ENCODE measurements around the gene CCNQ.

Gene CCNQ

GRCh38 chrX:153641627-153642026, 42.7 kb upstream of the CCNQ start:
- no peaks in the 10 kb centered on the region for H3K4me1 ChIP-seq (ENCODE audit: control insufficient read depth, low read depth, low read length)
- H3K36me3 ChIP-seq (ENCODE audit: control insufficient read depth, low read depth, low read length) = no peaks in the 10 kb centered on the region
- no peak overlapping the region for H3K4me3 ChIP-seq (ENCODE audit: low read length)
- no peak overlapping the region for H3K27ac ChIP-seq (ENCODE audit: low read length)
- no peak overlapping the region for H3K9ac ChIP-seq (ENCODE audit: low read length)
- H3K27me3 ChIP-seq (ENCODE audit: control insufficient read depth, insufficient read depth, low read length) = peaks cover 64% of the 10 kb centered on the region
- H3K9me3 ChIP-seq (ENCODE audit: control insufficient read depth, low read depth, low read length) = no peaks in the 10 kb centered on the region

GRCh38 chrX:153640736-153641575, 42.0 kb upstream of the CCNQ start:
- Histone ChIP-seq H3K4me1 (ENCODE audit: control insufficient read depth, low read depth, low read length) (no peaks in the 10 kb centered on the region), H3K27me3 (ENCODE audit: control insufficient read depth, insufficient read depth, low read length) (peaks cover 57% of the 10 kb centered on the region), H3K9me3 (ENCODE audit: control insufficient read depth, low read depth, low read length) (no peaks in the 10 kb centered on the region), H3K9ac (ENCODE audit: low read length) (no peak overlapping the region), H3K4me3 (ENCODE audit: low read length) (no peak overlapping the region), H3K36me3 (ENCODE audit: control insufficient read depth, low read depth, low read length) (no peaks in the 10 kb centered on the region), H3K27ac (ENCODE audit: low read length) (no peak overlapping the region)

- Histone ChIP-seq H3K4me3 (ENCODE audit: low read length) (no peak overlapping the region), H3K27ac (ENCODE audit: low read length) (no peak overlapping the region), H3K9me3 (ENCODE audit: control insufficient read depth, low read depth, low read length) (no peaks in the 10 kb centered on the region), H3K36me3 (ENCODE audit: control insufficient read depth, low read depth, low read length) (no peaks in the 10 kb centered on the region), H3K4me1 (ENCODE audit: control insufficient read depth, low read depth, low read length) (no peaks in the 10 kb centered on the region), H3K9ac (ENCODE audit: low read length) (no peak overlapping the region), H3K27me3 (ENCODE audit: control insufficient read depth, insufficient read depth, low read length) (peaks cover 50% of the 10 kb centered on the region)
Measured at GRCh38 chrX:153640045-153640686, 41.2 kb upstream of the CCNQ start.

GRCh38 chrX:153639177-153640044, 40.5 kb upstream of the CCNQ start:
- peaks cover 42% of the 10 kb centered on the region for H3K27me3 ChIP-seq (ENCODE audit: control insufficient read depth, insufficient read depth, low read length)
- no peaks in the 10 kb centered on the region for H3K4me1 ChIP-seq (ENCODE audit: control insufficient read depth, low read depth, low read length)
- H3K4me3 ChIP-seq (ENCODE audit: low read length) = no peak overlapping the region
- no peak overlapping the region for H3K27ac ChIP-seq (ENCODE audit: low read length)
- H3K9ac ChIP-seq (ENCODE audit: low read length) = no peak overlapping the region
- no peaks in the 10 kb centered on the region for H3K9me3 ChIP-seq (ENCODE audit: control insufficient read depth, low read depth, low read length)
- H3K36me3 ChIP-seq (ENCODE audit: control insufficient read depth, low read depth, low read length) = no peaks in the 10 kb centered on the region

- H3K36me3 ChIP-seq (ENCODE audit: control insufficient read depth, low read depth, low read length) = no peaks in the 10 kb centered on the region
- no peaks in the 10 kb centered on the region for H3K9me3 ChIP-seq (ENCODE audit: control insufficient read depth, low read depth, low read length)
- H3K9ac ChIP-seq (ENCODE audit: low read length) = no peak overlapping the region
- no peak overlapping the region for H3K4me3 ChIP-seq (ENCODE audit: low read length)
- H3K4me1 ChIP-seq (ENCODE audit: control insufficient read depth, low read depth, low read length) = no peaks in the 10 kb centered on the region
- H3K27ac ChIP-seq (ENCODE audit: low read length) = no peak overlapping the region
- peaks cover 36% of the 10 kb centered on the region for H3K27me3 ChIP-seq (ENCODE audit: control insufficient read depth, insufficient read depth, low read length)
Measured at GRCh38 chrX:153638436-153639176, 39.7 kb upstream of the CCNQ start.

GRCh38 chrX:153638041-153638371, 39.1 kb upstream of the CCNQ start:
- H3K27me3 ChIP-seq (ENCODE audit: control insufficient read depth, insufficient read depth, low read length) = peaks cover 30% of the 10 kb centered on the region
- H3K9me3 ChIP-seq (ENCODE audit: control insufficient read depth, low read depth, low read length) = no peaks in the 10 kb centered on the region
- no peaks in the 10 kb centered on the region for H3K4me1 ChIP-seq (ENCODE audit: control insufficient read depth, low read depth, low read length)
- H3K27ac ChIP-seq (ENCODE audit: low read length) = no peak overlapping the region
- no peak overlapping the region for H3K9ac ChIP-seq (ENCODE audit: low read length)
- no peak overlapping the region for H3K4me3 ChIP-seq (ENCODE audit: low read length)
- no peaks in the 10 kb centered on the region for H3K36me3 ChIP-seq (ENCODE audit: control insufficient read depth, low read depth, low read length)

- Histone ChIP-seq H3K4me1 (ENCODE audit: control insufficient read depth, low read depth, low read length) (no peaks in the 10 kb centered on the region), H3K27me3 (ENCODE audit: control insufficient read depth, insufficient read depth, low read length) (peaks cover 23% of the 10 kb centered on the region), H3K27ac (ENCODE audit: low read length) (no peak overlapping the region), H3K9ac (ENCODE audit: low read length) (no peak overlapping the region), H3K4me3 (ENCODE audit: low read length) (no peak overlapping the region), H3K36me3 (ENCODE audit: control insufficient read depth, low read depth, low read length) (no peaks in the 10 kb centered on the region), H3K9me3 (ENCODE audit: control insufficient read depth, low read depth, low read length) (no peaks in the 10 kb centered on the region)
Measured at GRCh38 chrX:153637121-153638040, 38.4 kb upstream of the CCNQ start.

GRCh38 chrX:153636716-153637115, 37.8 kb upstream of the CCNQ start:
- no peak overlapping the region for H3K27ac ChIP-seq (ENCODE audit: low read length)
- no peaks in the 10 kb centered on the region for H3K4me1 ChIP-seq (ENCODE audit: control insufficient read depth, low read depth, low read length)
- H3K9ac ChIP-seq (ENCODE audit: low read length) = no peak overlapping the region
- no peak overlapping the region for H3K4me3 ChIP-seq (ENCODE audit: low read length)
- H3K9me3 ChIP-seq (ENCODE audit: control insufficient read depth, low read depth, low read length) = no peaks in the 10 kb centered on the region
- peaks cover 20% of the 10 kb centered on the region for H3K27me3 ChIP-seq (ENCODE audit: control insufficient read depth, insufficient read depth, low read length)
- no peaks in the 10 kb centered on the region for H3K36me3 ChIP-seq (ENCODE audit: control insufficient read depth, low read depth, low read length)

GRCh38 chrX:153635788-153636668, 37.1 kb upstream of the CCNQ start:
- Histone ChIP-seq H3K27me3 (ENCODE audit: control insufficient read depth, insufficient read depth, low read length) (peaks cover 13% of the 10 kb centered on the region), H3K27ac (ENCODE audit: low read length) (no peak overlapping the region), H3K4me3 (ENCODE audit: low read length) (no peak overlapping the region), H3K9ac (ENCODE audit: low read length) (no peak overlapping the region), H3K36me3 (ENCODE audit: control insufficient read depth, low read depth, low read length) (no peaks in the 10 kb centered on the region), H3K4me1 (ENCODE audit: control insufficient read depth, low read depth, low read length) (no peaks in the 10 kb centered on the region), H3K9me3 (ENCODE audit: control insufficient read depth, low read depth, low read length) (no peaks in the 10 kb centered on the region)

GRCh38 chrX:153635388-153635787, 36.4 kb upstream of the CCNQ start:
- H3K4me1 ChIP-seq (ENCODE audit: control insufficient read depth, low read depth, low read length) = no peaks in the 10 kb centered on the region
- no peaks in the 10 kb centered on the region for H3K36me3 ChIP-seq (ENCODE audit: control insufficient read depth, low read depth, low read length)
- no peaks in the 10 kb centered on the region for H3K9me3 ChIP-seq (ENCODE audit: control insufficient read depth, low read depth, low read length)
- H3K27me3 ChIP-seq (ENCODE audit: control insufficient read depth, insufficient read depth, low read length) = peaks cover 6% of the 10 kb centered on the region
- no peak overlapping the region for H3K9ac ChIP-seq (ENCODE audit: low read length)
- H3K27ac ChIP-seq (ENCODE audit: low read length) = no peak overlapping the region
- H3K4me3 ChIP-seq (ENCODE audit: low read length) = no peak overlapping the region

All from iPS-18a (cell line).